H1 (cell line): ENCODE data around the gene CUEDC1. TPM values are rescaled to one million over a fixed set of nuclear protein-coding genes. Genes with fewer than 3 reads are reported as not detected.

Source experiments
- CTCF ChIA-PET: fragments of 300-600 bp; sonication (Branson Sonifier 250); formaldehyde crosslinking; loops from one replicate; lab custom pipeline; 2021; ENCODE audit not compliant: partially characterized antibody; lab: Charles Lee
- POLR2A ChIA-PET: fragments of 300-600 bp; sonication (Branson Sonifier 250); formaldehyde crosslinking; loops from one replicate; lab custom pipeline; 2021; ENCODE audit warnings: inconsistent platforms; ENCODE audit not compliant: partially characterized antibody; lab: Charles Lee
- DNase-seq, 2 experiments: peaks; one replicate each; pipeline versions ENCODE4 v3.0.0 to v3.0.0-alpha.2; 2010 to 2022; ENCODE audit warnings: low spot score in 2 of 2, low read depth in 1 of 2, mixed read lengths in 1 of 2
- FAIRE-seq: peaks from 2 replicates; lab custom pipeline; 2011; peaks lifted over from hg19 to GRCh38; lab: Jason Lieb, UNC
- H2AFZ ChIP-seq: 2 replicates; pipeline ENCODE4 v1.8.1; 2012; ENCODE audit warnings: low read length, inconsistent platforms
- H2AK5ac ChIP-seq: 2 replicates; pipeline ENCODE4 v1.6.1; 2013; ENCODE audit warnings: low read depth, low read length
- H2BK120ac ChIP-seq: replicated peaks from 2 replicates; pipeline ENCODE3; 2013; ENCODE audit warnings: low read depth, low read length, inconsistent platforms
- H2BK12ac ChIP-seq: 2 replicates; pipeline ENCODE4 v1.6.1; 2013; ENCODE audit warnings: low read depth, low read length
- H2BK15ac ChIP-seq: 2 replicates; pipeline ENCODE4 v1.6.1; 2013; ENCODE audit warnings: low read length
- H2BK20ac ChIP-seq: 2 replicates; pipeline ENCODE4 v1.6.1; 2013; ENCODE audit warnings: low read length
- H2BK5ac ChIP-seq: 2 replicates; pipeline ENCODE4 v1.6.1; 2013; ENCODE audit warnings: low read depth, low read length
- H3K14ac ChIP-seq: 2 replicates; pipeline ENCODE4 v1.6.1; 2013; ENCODE audit warnings: inconsistent platforms; ENCODE audit not compliant: insufficient read length
- H3K18ac ChIP-seq: 2 replicates; pipeline ENCODE4 v1.6.1; 2013; ENCODE audit warnings: low read length; ENCODE audit errors: extremely low read depth
- H3K23ac ChIP-seq: 2 replicates; pipeline ENCODE4 v1.6.1; 2013; ENCODE audit warnings: inconsistent platforms; ENCODE audit not compliant: insufficient read length
- H3K23me2 ChIP-seq: 2 replicates; pipeline ENCODE4 v1.6.1; 2013; ENCODE audit warnings: low read depth, low read length
- H3K27ac ChIP-seq: 2 replicates; pipeline ENCODE4 v1.6.1; 2011; ENCODE audit warnings: low read depth, low read length, inconsistent platforms
- H3K27me3 ChIP-seq, 4 experiments: replicated peaks in 1 of 4; 1 replicate in 1 of 4; 2 replicates in 3 of 4; pipeline versions ENCODE4 v1.6.1 to v1.8.1; 2011 to 2013; ENCODE audit warnings: low read length in 3 of 4, mild to moderate bottlenecking in 3 of 4, inconsistent platforms in 2 of 4, mixed read lengths in 2 of 4, moderate library complexity in 1 of 4; ENCODE audit not compliant: control insufficient read depth in 3 of 4, insufficient read depth in 3 of 4; ENCODE audit errors: extremely low read depth in 1 of 4
- H3K36me3 ChIP-seq, 4 experiments: 2 replicates each; pipeline versions ENCODE4 v1.6.1 to v1.8.1; 2011 to 2013; ENCODE audit warnings: mild to moderate bottlenecking in 4 of 4, low read length in 3 of 4, moderate library complexity in 2 of 4, control low read depth in 1 of 4, inconsistent platforms in 1 of 4; ENCODE audit not compliant: insufficient read depth in 4 of 4, control insufficient read depth in 2 of 4
- H3K4ac ChIP-seq: replicated peaks from 2 replicates; pipeline ENCODE3; 2013; ENCODE audit warnings: low read length, low read depth, mixed read lengths, inconsistent platforms; ENCODE audit not compliant: insufficient read length
- H3K4me1 ChIP-seq, 4 experiments: replicated peaks in 1 of 4; 1 replicate in 1 of 4; 2 replicates in 3 of 4; pipeline versions ENCODE4 v1.6.1 to v1.8.1; 2011 to 2013; ENCODE audit warnings: low read length in 3 of 4, inconsistent platforms in 2 of 4, mixed read lengths in 1 of 4; ENCODE audit not compliant: insufficient read depth in 4 of 4, control insufficient read depth in 3 of 4
- H3K4me2 ChIP-seq, 2 experiments: 2 replicates each; pipeline versions ENCODE4 v1.6.1 to v1.8.1; 2011 to 2013; ENCODE audit warnings: low read depth in 2 of 2, low read length in 2 of 2, control low read depth in 1 of 2, inconsistent platforms in 1 of 2, mild to moderate bottlenecking in 1 of 2; ENCODE audit not compliant: insufficient read depth in 1 of 2
- H3K4me3 ChIP-seq, 4 experiments: fragments of 200-600, 300-600 bp in 1 of 4; sonication (generic), shearing (Covaris generic), sonication (Bioruptor Twin) in 1 of 4; 2 replicates each; pipeline versions ENCODE4 v1.5.1 to v1.8.1; 2011 to 2016; ENCODE audit warnings: low read length in 4 of 4, low read depth in 3 of 4, control low read depth in 2 of 4, inconsistent platforms in 2 of 4, mild to moderate bottlenecking in 2 of 4, mixed read lengths in 1 of 4, moderate library complexity in 1 of 4; ENCODE audit not compliant: insufficient read depth in 2 of 4; ENCODE audit errors: extremely low read depth in 1 of 4
- H3K56ac ChIP-seq: replicated peaks from 2 replicates; pipeline ENCODE3; 2013; ENCODE audit warnings: low read depth, mild to moderate bottlenecking, mixed read lengths, low read length, inconsistent platforms; ENCODE audit not compliant: insufficient read length
- H3K79me1 ChIP-seq: 2 replicates; pipeline ENCODE4 v1.6.1; 2013; ENCODE audit warnings: low read depth, low read length, control low read depth
- H3K79me2 ChIP-seq, 2 experiments: 2 replicates each; pipeline versions ENCODE4 v1.6.1 to v1.8.1; 2012 to 2013; ENCODE audit warnings: low read length in 2 of 2, mild to moderate bottlenecking in 2 of 2, inconsistent platforms in 1 of 2; ENCODE audit not compliant: insufficient read depth in 2 of 2, control insufficient read depth in 1 of 2
- H3K9ac ChIP-seq, 4 experiments: replicated peaks in 1 of 4; 1 replicate in 1 of 4; 2 replicates in 3 of 4; pipeline versions ENCODE4 v1.6.1 to v1.8.1; 2011 to 2013; ENCODE audit warnings: low read depth in 3 of 4, low read length in 3 of 4, control low read depth in 2 of 4, mild to moderate bottlenecking in 2 of 4, moderate library complexity in 2 of 4, inconsistent platforms in 1 of 4; ENCODE audit errors: extremely low read depth in 1 of 4
- H3K9me3 ChIP-seq, 2 experiments: 2 replicates each; pipeline versions ENCODE4 v1.6.1 to v1.8.1; 2012 to 2013; ENCODE audit warnings: mild to moderate bottlenecking in 2 of 2, moderate library complexity in 2 of 2, control low read depth in 1 of 2, inconsistent platforms in 1 of 2, low read depth in 1 of 2, low read length in 1 of 2, mixed read lengths in 1 of 2; ENCODE audit not compliant: insufficient read depth in 2 of 2
- H4K20me1 ChIP-seq, 2 experiments: replicated peaks in 1 of 2; 2 replicates each; pipeline versions ENCODE3 to v1.8.1; 2011 to 2013; ENCODE audit warnings: inconsistent platforms in 2 of 2, low read length in 2 of 2, mild to moderate bottlenecking in 1 of 2; ENCODE audit not compliant: insufficient read depth in 2 of 2, control insufficient read depth in 1 of 2
- H4K5ac ChIP-seq: 2 replicates; pipeline ENCODE4 v1.6.1; 2013; ENCODE audit warnings: low read length, low read depth, mixed read lengths, inconsistent platforms; ENCODE audit not compliant: insufficient read length
- H4K8ac ChIP-seq: 2 replicates; pipeline ENCODE4 v1.8.0; 2013; ENCODE audit warnings: mild to moderate bottlenecking, moderate library complexity, low read length, inconsistent platforms; ENCODE audit not compliant: insufficient read depth; ENCODE audit errors: extremely low read depth
- H4K91ac ChIP-seq: replicated peaks from 2 replicates; pipeline ENCODE3; 2013; ENCODE audit warnings: low read length, mixed read lengths, inconsistent platforms; ENCODE audit not compliant: insufficient read length
- MAFK ChIP-seq: IDR thresholded peaks from 2 replicates; pipeline ENCODE4 v1.6.1; 2012; ENCODE audit warnings: low read depth, mild to moderate bottlenecking, improper control_type of control experiment, low read length
- POLR2AphosphoS5 ChIP-seq: IDR thresholded peaks from 2 replicates; pipeline ENCODE4 v1.6.1; 2011; ENCODE audit warnings: low read depth, low read length
- RNF2 ChIP-seq: fragments of 200-900, 300-1000 bp; sonication (generic); IDR thresholded peaks from 2 replicates; pipeline ENCODE4 v1.7.1; 2016; ENCODE audit warnings: borderline replicate concordance, low read depth, mild to moderate bottlenecking, antibody characterized with exemption, low read length; ENCODE audit not compliant: poor library complexity, severe bottlenecking; ENCODE audit errors: missing control alignments
- WGBS, 2 experiments: shearing (Covaris generic) in 1 of 2; methylation state at CpG; one replicate each; pipeline versions ENCODE4 v1.1.6 to v1.1.7; 2013 to 2015; ENCODE audit warnings: low lambda C conversion rate in 2 of 2, mixed read lengths in 2 of 2, inconsistent platforms in 1 of 2, low coverage in 1 of 2, missing lambda C conversion rate in 1 of 2; ENCODE audit not compliant: insufficient replicate concordance in 2 of 2, insufficient coverage in 1 of 2, insufficient read length in 1 of 2; ENCODE audit errors: extremely low coverage in 1 of 2, missing lambda C conversion rate in 1 of 2; 5-methylcytosine and 5-hydroxymethylcytosine counted together
- polyA plus RNA-seq, 7 experiments: library from polyadenylated mRNA; depleted of rRNA in 3 of 7; stranded (reverse) in 5 of 7; unstranded in 2 of 7; fragments of >200 nt in 5 of 7; fragments of 200-250 nt in 2 of 7; gene quantifications; 1 replicate in 5 of 7; 2 replicates in 1 of 7; 4 replicates in 1 of 7; pipeline versions ENCODE4 v1.2.1 to v1.2.3, GENCODE V29; 2011 to 2013; ENCODE audit warnings: missing spikeins in 2 of 7, mixed read lengths in 2 of 7
- total RNA-seq: library from RNA; stranded (reverse); fragmentation: NEBNext Ultra II Directional; extraction: Animal tissue kit (Norgen Biotek cat#: 25700); gene quantifications from 2 replicates; pipeline ENCODE4 v1.2.1, GENCODE V29; 2021

The CUEDC1 gene
- total and polyA plus RNA-seq, 2 of the 8 experiments (the other 6 are each of a cell fraction or from before 2014, with no cell fraction given), result 4.0 to 10.7 TPM

DNA sequence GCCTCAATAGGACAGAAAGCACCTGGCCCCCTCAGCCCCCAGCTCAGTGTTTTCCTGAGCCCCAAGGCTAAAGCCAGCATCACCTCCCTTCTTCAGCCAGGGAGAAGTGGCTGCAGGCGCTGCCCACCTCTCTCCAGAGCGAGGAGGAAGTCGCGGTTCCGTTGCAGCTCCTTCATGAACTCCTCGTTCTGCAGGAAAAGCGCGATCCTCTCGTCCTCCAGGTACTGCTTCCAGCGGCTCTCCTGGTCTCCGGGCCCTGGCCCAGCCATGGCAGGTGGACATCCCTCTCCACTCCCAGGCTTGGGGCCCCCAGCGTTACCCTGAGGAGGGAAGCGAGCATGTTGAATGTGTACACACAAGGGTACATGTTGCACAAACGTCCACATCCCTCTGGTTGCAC is 82.7 kb downstream of the CUEDC1 start:
- Histone ChIP-seq H3K27me3 (peaks cover 0 to 14% (median 6%) of the 10 kb centered on the region in 4 experiments; a peak in 4 of 7 replicates), H3K79me2 (no peaks in the 10 kb centered on the region), H3K36me3 (no peaks in the 10 kb centered on the region; a peak in 1 of 8 replicates), H2AK5ac (0 out of 2 replicates have a peak overlapping the region, but pooled peaks have one; percentile 91), H3K4me3 (no peak overlapping the region), H3K56ac (no peak overlapping the region), H2BK5ac (peak overlapping the region; percentile 28; the same call in 1 of the 2 replicates), H2BK20ac (peak overlapping the region; percentile 51; the same call in 1 of the 2 replicates), H3K4me1 (peaks cover 12 to 46% (median 38%) of the 10 kb centered on the region in 4 experiments), H4K91ac (peak overlapping the region; percentile 100), H2BK120ac (peak overlapping the region; percentile 48), H3K9ac (no peak overlapping the region), H3K23ac (no peak overlapping the region), H3K23me2 (peaks cover 2% of the 10 kb centered on the region; the same call in 1 of the 2 replicates), H3K79me1 (no peaks in the 10 kb centered on the region), H4K5ac (no peak overlapping the region), H2BK12ac (peak overlapping the region; percentile 94; the same call in 1 of the 2 replicates), H3K14ac (no peak overlapping the region), H4K20me1 (no peaks in the 10 kb centered on the region), H3K9me3 (no peaks in the 10 kb centered on the region), H3K4me2 (no peak overlapping the region), H3K18ac (no peak overlapping the region; the same call in 1 of the 2 replicates), H4K8ac (no peak overlapping the region), H2BK15ac (peak overlapping the region; percentile 99; the same call in 1 of the 2 replicates), H3K27ac (no peak overlapping the region), H2AFZ (no peak overlapping the region), H3K4ac (no peak overlapping the region)
- DNase-seq (no peak), FAIRE-seq (no peak)
- CTCF ChIA-PET, result interaction anchor here (0.6 to 20.7 kb wide), 7 partner anchors 15 to 896 kb away, joined by 3 to 205 read pairs (median 6); no protein-coding TSS in a partner anchor
- WGBS, 2 experiments, result 94% methylated on average over 14 of the region's 14 CpGs; no CpG with 5 or more reads in 1 of the 2 experiments
- no peak for TF ChIP-seq POLR2AphosphoS5
- TF ChIP-seq RNF2, result no peak
- no peak for TF ChIP-seq MAFK
- POLR2A ChIA-PET, result interaction anchor here (1.4 to 32.5 kb wide), 3 partner anchors 8 to 125 kb away, joined by 5 to 672 read pairs (median 15); partner anchors contain the start of genes SRSF1 and VEZF1
